Measurements from ENCODE around the gene TSSC4.

TSSC4 gene

GRCh38 chr11:2377511-2378443 lies 22.8 kb upstream of the TSSC4 start:
- TF ChIP-seq, protein P1, sequence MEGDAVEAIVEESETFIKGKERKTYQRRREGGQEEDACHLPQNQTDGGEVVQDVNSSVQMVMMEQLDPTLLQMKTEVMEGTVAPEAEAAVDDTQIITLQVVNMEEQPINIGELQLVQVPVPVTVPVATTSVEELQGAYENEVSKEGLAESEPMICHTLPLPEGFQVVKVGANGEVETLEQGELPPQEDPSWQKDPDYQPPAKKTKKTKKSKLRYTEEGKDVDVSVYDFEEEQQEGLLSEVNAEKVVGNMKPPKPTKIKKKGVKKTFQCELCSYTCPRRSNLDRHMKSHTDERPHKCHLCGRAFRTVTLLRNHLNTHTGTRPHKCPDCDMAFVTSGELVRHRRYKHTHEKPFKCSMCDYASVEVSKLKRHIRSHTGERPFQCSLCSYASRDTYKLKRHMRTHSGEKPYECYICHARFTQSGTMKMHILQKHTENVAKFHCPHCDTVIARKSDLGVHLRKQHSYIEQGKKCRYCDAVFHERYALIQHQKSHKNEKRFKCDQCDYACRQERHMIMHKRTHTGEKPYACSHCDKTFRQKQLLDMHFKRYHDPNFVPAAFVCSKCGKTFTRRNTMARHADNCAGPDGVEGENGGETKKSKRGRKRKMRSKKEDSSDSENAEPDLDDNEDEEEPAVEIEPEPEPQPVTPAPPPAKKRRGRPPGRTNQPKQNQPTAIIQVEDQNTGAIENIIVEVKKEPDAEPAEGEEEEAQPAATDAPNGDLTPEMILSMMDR (IDR thresholded peaks at IDR 0.05; ENCODE audit: insufficient read depth, missing control alignments): no peak
- DNase-seq (ENCODE audit: insufficient read length, low spot score) (peak; percentile 37), FAIRE-seq (no peak)

DNA sequence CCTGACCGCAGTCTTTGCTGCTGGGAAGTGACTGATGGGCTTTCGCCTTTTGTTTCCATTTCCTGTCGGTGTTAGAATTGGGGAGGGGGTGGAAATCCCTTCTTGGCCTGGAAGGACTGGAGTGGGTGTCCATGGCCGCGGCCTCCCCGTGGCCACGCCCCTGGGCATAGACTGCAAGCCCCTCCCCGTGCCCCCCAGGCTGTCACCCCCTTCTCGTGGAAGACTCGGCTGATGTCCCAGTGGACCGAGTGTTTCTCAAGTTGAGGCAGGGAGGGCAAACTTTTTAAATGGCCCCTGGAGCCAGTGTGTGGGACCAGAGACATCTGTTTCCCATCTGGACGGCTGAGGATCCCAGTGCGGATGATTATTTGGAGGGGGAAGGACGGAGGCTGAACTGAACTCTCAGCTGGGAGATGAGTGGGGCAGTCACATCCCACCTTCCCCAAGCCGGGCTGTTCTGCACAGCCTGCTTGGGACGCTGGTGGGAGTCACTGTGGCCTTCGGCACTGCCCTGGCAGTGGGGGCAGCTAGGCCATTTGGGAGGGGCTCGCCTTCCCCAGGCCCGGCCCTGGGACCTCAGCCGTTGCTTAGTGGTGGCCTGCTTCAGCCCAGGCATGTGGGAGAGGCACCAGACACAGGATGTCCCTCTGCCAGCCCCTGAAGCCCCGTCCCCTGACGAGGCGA lies 21.9 kb upstream of the TSSC4 start:
- FAIRE-seq: no peak
- no peak for DNase-seq (ENCODE audit: insufficient read length, low spot score)
- TF ChIP-seq, protein P1 (IDR thresholded peaks at IDR 0.05; ENCODE audit: insufficient read depth, missing control alignments): no peak

GRCh38 chr11:2379466-2380174 lies 20.9 kb upstream of the TSSC4 start:
- DNase-seq (ENCODE audit: insufficient read length, low spot score) (no peak), FAIRE-seq (no peak)
- TF ChIP-seq, protein P1 (IDR thresholded peaks at IDR 0.05; ENCODE audit: insufficient read depth, missing control alignments): no peak

- DNase-seq (ENCODE audit: insufficient read length, low spot score): no peak
- FAIRE-seq: no peak
- TF ChIP-seq, protein P1 (IDR thresholded peaks at IDR 0.05; ENCODE audit: insufficient read depth, missing control alignments): no peak
Measured at GRCh38 chr11:2380396-2380795, 20.2 kb upstream of the TSSC4 start.

DNA sequence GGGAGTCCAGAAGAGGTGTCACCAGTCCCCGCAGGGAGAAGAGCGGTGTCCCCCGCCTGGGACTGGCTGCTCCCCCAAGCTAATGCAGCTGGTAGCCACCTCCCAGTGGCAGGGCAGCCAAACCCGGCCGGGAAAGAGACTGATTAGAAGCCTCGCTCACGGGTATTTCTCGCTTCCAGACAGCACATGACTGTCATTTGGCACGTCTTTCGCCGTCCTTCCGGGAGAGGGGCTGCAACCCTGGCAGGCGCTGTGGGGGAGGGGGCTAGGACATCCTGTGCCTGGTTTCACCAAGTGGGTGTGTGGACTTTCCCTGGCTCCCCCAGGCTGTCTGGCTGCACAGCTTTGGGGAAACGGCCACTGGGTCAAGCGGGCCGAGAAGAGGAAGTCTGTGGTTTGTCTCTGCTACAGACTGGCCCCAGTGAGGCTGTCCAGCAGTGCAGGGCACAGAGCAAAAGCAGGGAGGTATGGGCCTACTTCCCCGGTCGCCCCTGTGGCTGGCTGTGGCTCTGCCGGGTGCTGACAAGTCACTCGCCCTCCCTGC lies 19.7 kb upstream of the TSSC4 start:
- TF ChIP-seq, protein P1 (IDR thresholded peaks at IDR 0.05; ENCODE audit: insufficient read depth, missing control alignments): no peak
- no peak for DNase-seq (ENCODE audit: insufficient read length, low spot score)
- FAIRE-seq: no peak

DNA sequence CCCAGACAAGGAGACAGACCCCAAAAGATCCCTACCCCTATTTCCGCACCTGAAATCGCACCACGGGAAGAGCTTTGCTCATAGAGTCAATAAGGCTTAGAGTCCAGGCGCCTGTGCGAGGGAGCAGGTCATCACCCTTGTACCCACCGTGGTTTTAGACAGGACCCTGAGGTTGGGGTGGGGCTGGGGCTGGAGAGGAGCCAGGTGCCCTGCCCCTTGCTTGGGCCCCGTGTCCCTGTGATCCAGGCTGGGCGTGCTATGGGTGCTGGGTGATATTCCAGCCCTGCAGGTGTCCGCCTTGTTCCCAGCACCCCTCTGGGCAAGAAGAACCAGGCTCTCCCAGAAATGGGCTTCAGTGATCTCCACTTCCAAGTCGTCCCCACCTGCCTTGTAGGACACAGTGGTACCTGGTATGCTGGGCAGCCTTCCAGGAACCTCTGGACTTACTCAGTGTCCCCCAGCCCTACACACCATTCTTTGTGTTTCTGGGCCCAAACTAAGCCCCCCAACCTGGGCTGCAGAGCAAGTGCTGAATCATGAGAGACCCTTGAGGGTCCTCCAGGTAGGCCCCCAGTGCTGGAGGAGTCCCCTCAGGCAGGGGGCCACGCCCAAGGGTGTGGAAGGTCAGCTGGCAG lies 18.9 kb upstream of the TSSC4 start:
- FAIRE-seq (no peak), DNase-seq (ENCODE audit: insufficient read length, low spot score) (no peak)
- TF ChIP-seq, protein P1 (IDR thresholded peaks at IDR 0.05; ENCODE audit: insufficient read depth, missing control alignments): no peak

Data from D721Med (cell line).